Endodermal cell (in vitro differentiated cells): ENCODE data around the gene FOXO6. TPM values are rescaled to one million over a fixed set of nuclear protein-coding genes. Genes with fewer than 3 reads are reported as not detected.

Experiments used
- DNase-seq: peaks from one replicate; pipeline ENCODE4 v3.0.0-alpha.2; 2017
- H3K27ac ChIP-seq: 2 replicates; pipeline ENCODE4 v1.5.1; 2013; ENCODE audit warnings: mild to moderate bottlenecking, low read depth, low read length, moderate library complexity
- H3K27me3 ChIP-seq: 2 replicates; pipeline ENCODE4 v1.6.1; 2013; ENCODE audit warnings: mild to moderate bottlenecking, low read length, moderate library complexity; ENCODE audit not compliant: insufficient read depth, control insufficient read depth, poor library complexity, severe bottlenecking
- H3K36me3 ChIP-seq: 2 replicates; pipeline ENCODE4 v1.7.0; 2013; ENCODE audit warnings: mild to moderate bottlenecking, low read length, moderate library complexity; ENCODE audit not compliant: control insufficient read depth, insufficient read depth
- H3K4me1 ChIP-seq: one replicate; pipeline ENCODE4 v1.7.0; 2013; ENCODE audit warnings: low read length; ENCODE audit not compliant: control insufficient read depth, insufficient read depth
- H3K4me3 ChIP-seq: 2 replicates; pipeline ENCODE4 v1.5.1; 2013; ENCODE audit warnings: mild to moderate bottlenecking, low read length, moderate library complexity
- H3K9ac ChIP-seq: 2 replicates; pipeline ENCODE4 v1.6.1; 2013; ENCODE audit warnings: mild to moderate bottlenecking, low read length, moderate library complexity; ENCODE audit not compliant: poor library complexity, severe bottlenecking; ENCODE audit errors: extremely low read depth
- H3K9me3 ChIP-seq: 2 replicates; pipeline ENCODE4 v1.6.1; 2013; ENCODE audit warnings: mild to moderate bottlenecking, low read length, moderate library complexity; ENCODE audit not compliant: control insufficient read depth
- H3K27ac Mint-ChIP-seq: 2 replicates; pipeline ENCODE4 v1.8.0; 2020; ENCODE audit warnings: mixed read lengths
- H3K27me3 Mint-ChIP-seq: 2 replicates; pipeline ENCODE4 v1.8.0; 2021; ENCODE audit warnings: mild to moderate bottlenecking, mixed read lengths; ENCODE audit not compliant: insufficient read depth
- H3K36me3 Mint-ChIP-seq: 2 replicates; pipeline ENCODE4 v1.8.0; 2020; ENCODE audit warnings: low read depth, mixed read lengths
- H3K4me1 Mint-ChIP-seq: 2 replicates; pipeline ENCODE4 v1.8.0; 2020; ENCODE audit warnings: mixed read lengths
- H3K4me3 Mint-ChIP-seq: 2 replicates; pipeline ENCODE4 v1.8.0; 2020; ENCODE audit warnings: mild to moderate bottlenecking, moderate library complexity, mixed read lengths
- H3K9me3 Mint-ChIP-seq: 2 replicates; pipeline ENCODE4 v1.8.0; 2020; ENCODE audit warnings: mild to moderate bottlenecking, mixed read lengths
- CTCF ChIP-seq: fragments of 200-600 bp; sonication (generic); conservative IDR thresholded peaks from 2 replicates; pipeline ENCODE4 v1.5.0; 2021; ENCODE audit warnings: antibody characterized with exemption, mild to moderate bottlenecking
- WGBS, 2 experiments: methylation state at CpG; one replicate each; pipeline versions ENCODE4 v1.1.5 to v1.1.7; 2013; ENCODE audit warnings: missing lambda C conversion rate in 2 of 2, mixed read lengths in 1 of 2; ENCODE audit not compliant: insufficient coverage in 1 of 2, insufficient read length in 1 of 2; 5-methylcytosine and 5-hydroxymethylcytosine counted together
- total RNA-seq, 2 donors: library from RNA; stranded (reverse); fragmentation: NEBNext Ultra II Directional in 1 of 2; extraction: Animal tissue kit (Norgen Biotek cat#: 25700) in 1 of 2; gene quantifications; 2 replicates in 1 of 2; 3 replicates in 1 of 2; pipeline ENCODE4 v1.2.1, GENCODE V29; 2021

The FOXO6 gene
- total RNA-seq, 2 donors from 2014 or later, result 1.7 to 1.8 TPM

- H3K4me1 Mint-ChIP-seq, result peaks cover 9% of the 10 kb centered on the region
Observed at GRCh38 chr1:41409825-41410224, 48.6 kb downstream of the FOXO6 start.

GRCh38 chr1:41410462-41410861, 49.2 kb downstream of the FOXO6 start:
- Histone ChIP-seq H3K4me3 (no peak overlapping the region), H3K27me3 (peaks cover 11% of the 10 kb centered on the region), H3K27ac (no peak overlapping the region), H3K9ac (no peak overlapping the region), H3K4me1 (no peaks in the 10 kb centered on the region), H3K9me3 (no peaks in the 10 kb centered on the region), H3K36me3 (no peaks in the 10 kb centered on the region)
- peaks cover 9% of the 10 kb centered on the region for H3K4me1 Mint-ChIP-seq
- no peak overlapping the region for H3K27ac Mint-ChIP-seq
- DNase-seq, result no peak
- peaks cover 35% of the 10 kb centered on the region for H3K27me3 Mint-ChIP-seq
- H3K4me3 Mint-ChIP-seq, result no peak overlapping the region
- no peak for TF ChIP-seq CTCF
- no peaks in the 10 kb centered on the region for H3K9me3 Mint-ChIP-seq
- WGBS, 2 experiments, result 89 to 90% methylated on average over 3 of the region's 3 CpGs
- no peaks in the 10 kb centered on the region for H3K36me3 Mint-ChIP-seq

More at GRCh38 chr1:41409825-41410224, 48.6 kb downstream of the FOXO6 start:
- Histone ChIP-seq H3K4me1 (no peaks in the 10 kb centered on the region), H3K27me3 (peaks cover 11% of the 10 kb centered on the region), H3K9ac (no peak overlapping the region), H3K4me3 (no peak overlapping the region), H3K36me3 (no peaks in the 10 kb centered on the region), H3K9me3 (no peaks in the 10 kb centered on the region), H3K27ac (no peak overlapping the region)
- DNase-seq, result no peak
- WGBS, 2 experiments, result 87 to 95% methylated on average over 3 to 7 of the region's 7 CpGs
- no peaks in the 10 kb centered on the region for H3K9me3 Mint-ChIP-seq
- no peaks in the 10 kb centered on the region for H3K36me3 Mint-ChIP-seq
- no peak overlapping the region for H3K4me3 Mint-ChIP-seq
- no peak for TF ChIP-seq CTCF
- no peak overlapping the region for H3K27ac Mint-ChIP-seq
- H3K27me3 Mint-ChIP-seq, result peaks cover 39% of the 10 kb centered on the region

GRCh38 chr1:41411229-41411628, 50.0 kb downstream of the FOXO6 start:
- H3K4me1 ChIP-seq, result no peaks in the 10 kb centered on the region
- H3K9ac ChIP-seq, result no peak overlapping the region
- H3K27ac ChIP-seq, result no peak overlapping the region
- H3K4me3 ChIP-seq, result no peak overlapping the region
- Mint-ChIP-seq H3K27me3 (peaks cover 28% of the 10 kb centered on the region), H3K36me3 (no peaks in the 10 kb centered on the region), H3K27ac (no peak overlapping the region), H3K9me3 (no peaks in the 10 kb centered on the region), H3K4me3 (no peak overlapping the region), H3K4me1 (peaks cover 9% of the 10 kb centered on the region)
- no peak for DNase-seq
- 94 to 100% methylated on average over 1 to 3 of the region's 3 CpGs for WGBS, 2 experiments
- H3K27me3 ChIP-seq, result peaks cover 11% of the 10 kb centered on the region
- H3K9me3 ChIP-seq, result no peaks in the 10 kb centered on the region
- TF ChIP-seq CTCF, result no peak
- H3K36me3 ChIP-seq, result no peaks in the 10 kb centered on the region
